Spinal cord (tissue), 10 donors: ENCODE results near the gene SGCE. TPM values are rescaled to one million over a fixed set of nuclear protein-coding genes. Genes with fewer than 3 reads are reported as not detected.

Experiments
- DNase-seq, 6 donors: peaks; one replicate each; pipeline versions ENCODE4 v3.0.0 to v3.0.0-alpha.2; 2013 to 2015; ENCODE audit warnings: low spot score in 6 of 6, low read depth in 4 of 6
- H3K27ac ChIP-seq: one replicate; pipeline ENCODE4 v1.5.1; 2013; ENCODE audit warnings: low read depth, low read length, control low read depth
- H3K27me3 ChIP-seq: one replicate; pipeline ENCODE4 v1.6.1; 2013; ENCODE audit warnings: low read length; ENCODE audit not compliant: control insufficient read depth, insufficient read depth
- H3K36me3 ChIP-seq: one replicate; pipeline ENCODE4 v1.6.1; 2013; ENCODE audit warnings: low read length; ENCODE audit not compliant: control insufficient read depth, insufficient read depth
- H3K4me1 ChIP-seq: one replicate; pipeline ENCODE4 v1.6.1; 2013; ENCODE audit warnings: low read length; ENCODE audit not compliant: control insufficient read depth, insufficient read depth
- H3K4me3 ChIP-seq: one replicate; pipeline ENCODE4 v1.5.1; 2013; ENCODE audit warnings: low read depth, low read length, control low read depth
- H3K9me3 ChIP-seq: one replicate; pipeline ENCODE4 v1.6.1; 2013; ENCODE audit warnings: low read length; ENCODE audit not compliant: control insufficient read depth, insufficient read depth
- WGBS: methylation state at CpG from one replicate; pipeline ENCODE4 v1.1.5; 2013; ENCODE audit warnings: missing lambda C conversion rate; ENCODE audit not compliant: insufficient coverage; 5-methylcytosine and 5-hydroxymethylcytosine counted together
- polyA plus RNA-seq, 2 donors: library from polyadenylated mRNA; unstranded; fragments of 120-200 nt; gene quantifications; one replicate each; pipeline ENCODE4 v1.2.1, GENCODE V29; 2013; ENCODE audit not compliant: insufficient read length in 2 of 2
- total RNA-seq, 2 donors: library from RNA; depleted of rRNA in 1 of 2; stranded (reverse); fragments of 120-200 nt in 1 of 2; fragments of >200 nt in 1 of 2; gene quantifications; one replicate each; pipeline versions ENCODE4 v1.2.3 to v1.2.4, GENCODE V29; 2013 to 2014
- donor health status: healthy.

The SGCE gene
- total and polyA plus RNA-seq, 4 donors: 76.8 to 146 (median 90.8) TPM

GRCh38 chr7:94683066-94683465 is 27.1 kb upstream of the SGCE start:
- WGBS: no CpG with 5 or more reads among the region's 1 CpG
- Histone ChIP-seq H3K27ac (no peak overlapping the region), H3K4me1 (no peaks in the 10 kb centered on the region), H3K36me3 (no peaks in the 10 kb centered on the region), H3K9me3 (no peaks in the 10 kb centered on the region), H3K27me3 (no peaks in the 10 kb centered on the region), H3K4me3 (no peak overlapping the region)
- DNase-seq: no peak

GRCh38 chr7:94679358-94679757 is 23.4 kb upstream of the SGCE start:
- no CpG with 5 or more reads among the region's 1 CpG for WGBS
- no peaks in the 10 kb centered on the region for H3K9me3 ChIP-seq

GRCh38 chr7:94676431-94676830 is 20.5 kb upstream of the SGCE start:
- no peak for DNase-seq
- no CpG with 5 or more reads among the region's 3 CpGs for WGBS
- no peak overlapping the region for H3K27ac ChIP-seq

More at GRCh38 chr7:94679358-94679757, 23.4 kb upstream of the SGCE start:
- H3K27me3 ChIP-seq: no peaks in the 10 kb centered on the region
- H3K4me1 ChIP-seq: no peaks in the 10 kb centered on the region
- no peak for DNase-seq
- H3K4me3 ChIP-seq: no peak overlapping the region
- no peaks in the 10 kb centered on the region for H3K36me3 ChIP-seq
- no peak overlapping the region for H3K27ac ChIP-seq

GRCh38 chr7:94675356-94675755 is 19.4 kb upstream of the SGCE start:
- H3K36me3 ChIP-seq: no peaks in the 10 kb centered on the region
- H3K4me1 ChIP-seq: no peaks in the 10 kb centered on the region
- H3K4me3 ChIP-seq: no peak overlapping the region
- no peaks in the 10 kb centered on the region for H3K27me3 ChIP-seq
- H3K9me3 ChIP-seq: no peaks in the 10 kb centered on the region
- no peak for DNase-seq
- WGBS: 100% methylated on average over 5 of the region's 8 CpGs
- no peak overlapping the region for H3K27ac ChIP-seq

More at GRCh38 chr7:94676431-94676830, 20.5 kb upstream of the SGCE start:
- no peaks in the 10 kb centered on the region for H3K27me3 ChIP-seq
- H3K4me3 ChIP-seq: no peak overlapping the region
- H3K9me3 ChIP-seq: no peaks in the 10 kb centered on the region
- no peaks in the 10 kb centered on the region for H3K36me3 ChIP-seq
- no peaks in the 10 kb centered on the region for H3K4me1 ChIP-seq

GRCh38 chr7:94671444-94672235 is 15.7 kb upstream of the SGCE start:
- DNase-seq: no peak
- H3K36me3 ChIP-seq: no peaks in the 10 kb centered on the region
- no peaks in the 10 kb centered on the region for H3K9me3 ChIP-seq
- WGBS: 100% methylated on average over 1 of the region's 4 CpGs
- no peak overlapping the region for H3K4me3 ChIP-seq
- H3K4me1 ChIP-seq: no peaks in the 10 kb centered on the region
- H3K27me3 ChIP-seq: no peaks in the 10 kb centered on the region
- no peak overlapping the region for H3K27ac ChIP-seq

- WGBS: no CpG with 5 or more reads among the region's 1 CpG
- H3K27me3 ChIP-seq: no peaks in the 10 kb centered on the region
- no peaks in the 10 kb centered on the region for H3K36me3 ChIP-seq
- H3K4me3 ChIP-seq: no peak overlapping the region
- no peak overlapping the region for H3K27ac ChIP-seq
- no peak for DNase-seq
- no peaks in the 10 kb centered on the region for H3K4me1 ChIP-seq
- no peaks in the 10 kb centered on the region for H3K9me3 ChIP-seq
These were observed 14.0 kb upstream of the SGCE start for GRCh38 chr7:94669773-94670495.

GRCh38 chr7:94666879-94667587 is 11.1 kb upstream of the SGCE start:
- H3K4me1 ChIP-seq: no peaks in the 10 kb centered on the region
- no peaks in the 10 kb centered on the region for H3K27me3 ChIP-seq
- no peak for DNase-seq
- WGBS: 97% methylated on average over 2 of the region's 3 CpGs
- no peak overlapping the region for H3K4me3 ChIP-seq
- H3K9me3 ChIP-seq: peaks cover 3% of the 10 kb centered on the region
- no peak overlapping the region for H3K27ac ChIP-seq
- peaks cover 12% of the 10 kb centered on the region for H3K36me3 ChIP-seq

GRCh38 chr7:94665426-94665825 is 9.5 kb upstream of the SGCE start:
- H3K27me3 ChIP-seq: no peaks in the 10 kb centered on the region
- 98% methylated on average over 18 of the region's 18 CpGs for WGBS

GRCh38 chr7:94664023-94664422 is 8.1 kb upstream of the SGCE start:
- Histone ChIP-seq H3K36me3 (peaks cover 12% of the 10 kb centered on the region), H3K4me1 (no peaks in the 10 kb centered on the region), H3K4me3 (no peak overlapping the region), H3K27ac (no peak overlapping the region), H3K9me3 (peaks cover 3% of the 10 kb centered on the region), H3K27me3 (no peaks in the 10 kb centered on the region)
- 97% methylated on average over 23 of the region's 23 CpGs for WGBS
- no peak for DNase-seq

More at GRCh38 chr7:94665426-94665825, 9.5 kb upstream of the SGCE start:
- Histone ChIP-seq H3K36me3 (peaks cover 12% of the 10 kb centered on the region), H3K4me1 (no peaks in the 10 kb centered on the region), H3K9me3 (peaks cover 3% of the 10 kb centered on the region), H3K4me3 (no peak overlapping the region), H3K27ac (no peak overlapping the region)
- DNase-seq: no peak
